DOHH2 (cell line): ENCODE results near the gene VILL.

Experiments
- EZH2phosphoT487 ChIP-seq: fragments of 200-600 bp; sonication (generic); IDR thresholded peaks from 2 replicates; pipeline ENCODE4 v1.6.1; 2017; ENCODE audit warnings: borderline replicate concordance, mild to moderate bottlenecking, antibody characterized with exemption, low read length, moderate library complexity, mixed read lengths
- TF ChIP-seq, protein P1 (sequence below): fragments of 200-600 bp; sonication (generic); IDR thresholded peaks from one replicate; pipeline ENCODE4 v1.5.1; 2014; ENCODE audit warnings: antibody characterized with exemption, mild to moderate bottlenecking, low read depth, low read length; ENCODE audit not compliant: poor library complexity, severe bottlenecking

GRCh38 chr3:37992271-37993066, 1.9 kb downstream of the VILL start:
- TF ChIP-seq, protein P1, sequence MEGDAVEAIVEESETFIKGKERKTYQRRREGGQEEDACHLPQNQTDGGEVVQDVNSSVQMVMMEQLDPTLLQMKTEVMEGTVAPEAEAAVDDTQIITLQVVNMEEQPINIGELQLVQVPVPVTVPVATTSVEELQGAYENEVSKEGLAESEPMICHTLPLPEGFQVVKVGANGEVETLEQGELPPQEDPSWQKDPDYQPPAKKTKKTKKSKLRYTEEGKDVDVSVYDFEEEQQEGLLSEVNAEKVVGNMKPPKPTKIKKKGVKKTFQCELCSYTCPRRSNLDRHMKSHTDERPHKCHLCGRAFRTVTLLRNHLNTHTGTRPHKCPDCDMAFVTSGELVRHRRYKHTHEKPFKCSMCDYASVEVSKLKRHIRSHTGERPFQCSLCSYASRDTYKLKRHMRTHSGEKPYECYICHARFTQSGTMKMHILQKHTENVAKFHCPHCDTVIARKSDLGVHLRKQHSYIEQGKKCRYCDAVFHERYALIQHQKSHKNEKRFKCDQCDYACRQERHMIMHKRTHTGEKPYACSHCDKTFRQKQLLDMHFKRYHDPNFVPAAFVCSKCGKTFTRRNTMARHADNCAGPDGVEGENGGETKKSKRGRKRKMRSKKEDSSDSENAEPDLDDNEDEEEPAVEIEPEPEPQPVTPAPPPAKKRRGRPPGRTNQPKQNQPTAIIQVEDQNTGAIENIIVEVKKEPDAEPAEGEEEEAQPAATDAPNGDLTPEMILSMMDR = no peak
- TF ChIP-seq EZH2phosphoT487 = no peak
